OCI-LY3 (cell line): ENCODE data around the gene ZSWIM6.

Experiments used
- H2AFZ ChIP-seq: fragments of 200-600, 300-600 bp; shearing (Covaris generic); 2 replicates; pipeline ENCODE4 v1.6.0; 2014; ENCODE audit warnings: antibody characterized with exemption, low read depth, low read length
- H3K27ac ChIP-seq: fragments of 200-600, 300-600 bp; sonication (generic); 2 replicates; pipeline ENCODE4 v1.5.1; 2014; ENCODE audit warnings: mild to moderate bottlenecking, low read length, moderate library complexity, mixed read lengths
- H3K27me3 ChIP-seq: fragments of 200-600, 300-600 bp; sonication (generic); 2 replicates; pipeline ENCODE4 v1.6.1; 2014; ENCODE audit warnings: low read depth, low read length, mixed read lengths
- H3K36me3 ChIP-seq: fragments of 200-600, 300-600 bp; sonication (generic); replicated peaks from 2 replicates; pipeline ENCODE3; 2014; ENCODE audit warnings: low read depth, low read length, mixed read lengths
- H3K4me1 ChIP-seq: fragments of 300-600, 200-600 bp; sonication (generic); 2 replicates; pipeline ENCODE4 v1.6.1; 2014; ENCODE audit warnings: low read length, mixed read lengths
- H3K4me2 ChIP-seq: fragments of 200-600, 300-600 bp; sonication (generic); 2 replicates; pipeline ENCODE4 v1.6.1; 2014; ENCODE audit warnings: low read length, mixed read lengths
- H3K4me3 ChIP-seq: fragments of 300-600, 200-600 bp; sonication (generic); 2 replicates; pipeline ENCODE4 v1.5.1; 2014; ENCODE audit warnings: antibody characterized with exemption, mild to moderate bottlenecking, low read length, moderate library complexity
- H3K79me2 ChIP-seq: fragments of 300-600, 200-600 bp; shearing (Covaris generic); 2 replicates; pipeline ENCODE4 v1.6.1; 2014; ENCODE audit warnings: mild to moderate bottlenecking, low read length, mixed read lengths
- H3K9ac ChIP-seq: fragments of 300-600, 200-600 bp; shearing (Covaris generic); 2 replicates; pipeline ENCODE4 v1.6.0; 2014; ENCODE audit warnings: mild to moderate bottlenecking, low read length, moderate library complexity
- H3K9me3 ChIP-seq: fragments of 200-600, 300-600 bp; shearing (Covaris generic); 2 replicates; pipeline ENCODE4 v1.6.1; 2014; ENCODE audit warnings: low read length, mixed read lengths; ENCODE audit not compliant: insufficient read depth
- H4K20me1 ChIP-seq: fragments of 200-600, 300-600 bp; sonication (generic); 2 replicates; pipeline ENCODE4 v1.6.1; 2016; ENCODE audit warnings: low read length, mixed read lengths; ENCODE audit not compliant: insufficient read depth
- EZH2phosphoT487 ChIP-seq: fragments of 200-600 bp; shearing (Covaris generic); IDR thresholded peaks from 2 replicates; pipeline ENCODE4 v1.6.1; 2018; ENCODE audit warnings: antibody characterized with exemption, mixed run types, low read depth
- TF ChIP-seq, protein P1 (sequence below): fragments of 200-600, 300-600 bp; sonication (generic); IDR thresholded peaks from 2 replicates; pipeline ENCODE4 v1.5.1; 2014; ENCODE audit warnings: antibody characterized with exemption, low read length, low read depth

ZSWIM6 gene

DNA sequence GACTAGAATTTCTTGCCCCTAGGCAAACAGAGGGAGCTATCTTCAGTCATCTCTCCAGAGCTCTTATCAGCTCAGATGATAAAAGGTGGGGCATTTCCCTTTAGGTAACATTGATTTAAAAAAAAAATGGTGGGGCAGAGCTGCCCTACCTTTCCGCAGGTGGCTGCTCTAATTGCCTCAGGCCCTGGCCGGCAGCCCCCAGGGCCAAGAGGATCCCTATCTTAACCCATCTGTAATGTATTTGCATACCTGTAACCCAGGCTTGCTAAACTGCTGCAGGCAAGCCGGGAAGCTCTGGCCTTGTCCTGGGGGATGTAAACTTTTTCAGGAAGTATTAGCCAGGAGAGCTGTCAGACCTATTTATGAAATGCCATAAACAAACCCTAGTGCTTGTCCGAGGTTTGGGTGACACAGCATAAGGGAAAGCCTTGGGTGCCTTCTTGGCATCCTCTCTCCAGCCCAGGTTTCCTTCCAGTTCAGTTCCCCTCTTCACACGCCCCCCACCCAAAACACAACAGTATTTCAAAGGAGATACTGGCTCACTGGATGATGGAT, 20.9 kb upstream of the ZSWIM6 start:
- Histone ChIP-seq H2AFZ (no peak overlapping the region), H3K4me2 (no peak overlapping the region), H3K79me2 (no peaks in the 10 kb centered on the region), H3K9me3 (no peaks in the 10 kb centered on the region), H3K27me3 (no peaks in the 10 kb centered on the region), H3K4me1 (peaks cover 11% of the 10 kb centered on the region), H4K20me1 (no peaks in the 10 kb centered on the region), H3K4me3 (no peak overlapping the region), H3K27ac (no peak overlapping the region), H3K36me3 (no peaks in the 10 kb centered on the region), H3K9ac (no peak overlapping the region)
- TF ChIP-seq EZH2phosphoT487, result no peak
- TF ChIP-seq, protein P1, sequence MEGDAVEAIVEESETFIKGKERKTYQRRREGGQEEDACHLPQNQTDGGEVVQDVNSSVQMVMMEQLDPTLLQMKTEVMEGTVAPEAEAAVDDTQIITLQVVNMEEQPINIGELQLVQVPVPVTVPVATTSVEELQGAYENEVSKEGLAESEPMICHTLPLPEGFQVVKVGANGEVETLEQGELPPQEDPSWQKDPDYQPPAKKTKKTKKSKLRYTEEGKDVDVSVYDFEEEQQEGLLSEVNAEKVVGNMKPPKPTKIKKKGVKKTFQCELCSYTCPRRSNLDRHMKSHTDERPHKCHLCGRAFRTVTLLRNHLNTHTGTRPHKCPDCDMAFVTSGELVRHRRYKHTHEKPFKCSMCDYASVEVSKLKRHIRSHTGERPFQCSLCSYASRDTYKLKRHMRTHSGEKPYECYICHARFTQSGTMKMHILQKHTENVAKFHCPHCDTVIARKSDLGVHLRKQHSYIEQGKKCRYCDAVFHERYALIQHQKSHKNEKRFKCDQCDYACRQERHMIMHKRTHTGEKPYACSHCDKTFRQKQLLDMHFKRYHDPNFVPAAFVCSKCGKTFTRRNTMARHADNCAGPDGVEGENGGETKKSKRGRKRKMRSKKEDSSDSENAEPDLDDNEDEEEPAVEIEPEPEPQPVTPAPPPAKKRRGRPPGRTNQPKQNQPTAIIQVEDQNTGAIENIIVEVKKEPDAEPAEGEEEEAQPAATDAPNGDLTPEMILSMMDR, result no peak

DNA sequence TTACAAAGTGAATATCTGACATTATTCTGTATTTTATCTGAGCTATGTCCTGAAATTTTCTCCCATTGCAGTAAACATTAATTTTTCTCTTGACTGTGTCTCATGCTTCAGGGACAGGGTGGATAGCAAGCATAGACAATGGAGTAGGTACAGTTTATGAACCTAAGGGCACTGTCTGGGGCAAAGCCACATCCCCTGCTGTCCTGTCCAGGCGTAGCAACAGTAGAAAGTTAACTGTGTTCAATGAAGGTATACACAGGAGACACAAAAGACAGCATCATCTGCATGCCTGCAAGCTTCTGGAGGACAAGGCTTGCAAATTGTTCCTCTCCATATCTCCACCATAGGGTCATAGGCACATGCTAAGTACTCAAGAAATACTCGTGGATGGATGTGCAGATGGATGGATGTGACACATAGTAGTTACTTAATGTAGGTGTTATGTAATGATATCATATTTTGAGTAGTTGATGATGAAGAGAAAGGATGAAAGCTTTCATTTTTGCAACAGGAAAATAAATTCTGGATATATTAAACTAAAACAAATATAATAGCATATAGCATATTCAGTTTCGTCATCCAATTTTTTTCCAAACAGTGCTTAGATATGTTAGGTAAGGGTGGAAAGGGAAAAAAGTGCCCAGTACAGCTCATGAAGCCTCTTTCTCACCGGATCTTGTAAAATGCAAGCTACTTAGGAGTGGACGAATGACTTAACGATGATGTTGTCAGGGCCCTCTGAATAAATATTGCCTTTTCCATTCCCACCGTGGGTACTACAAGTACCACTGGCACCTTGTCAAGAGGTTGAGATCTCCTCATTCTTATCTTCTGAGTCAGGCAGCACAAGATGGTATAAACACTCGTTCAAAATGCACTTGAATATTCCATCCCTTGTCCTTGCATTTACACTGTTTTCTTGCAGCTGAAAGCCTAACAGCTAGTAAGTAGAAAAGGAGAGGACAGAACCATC, 19.9 kb upstream of the ZSWIM6 start:
- no peaks in the 10 kb centered on the region for H4K20me1 ChIP-seq
- H3K4me1 ChIP-seq, result peaks cover 2% of the 10 kb centered on the region; the same call in 1 of the 2 replicates
- H3K79me2 ChIP-seq, result no peaks in the 10 kb centered on the region
- H3K9ac ChIP-seq, result no peak overlapping the region
- no peak overlapping the region for H3K4me3 ChIP-seq
- no peaks in the 10 kb centered on the region for H3K27me3 ChIP-seq
- no peak overlapping the region for H3K27ac ChIP-seq
- H2AFZ ChIP-seq, result no peak overlapping the region
- TF ChIP-seq, protein P1, result no peak
- TF ChIP-seq EZH2phosphoT487, result no peak
- H3K4me2 ChIP-seq, result no peak overlapping the region
- H3K9me3 ChIP-seq, result no peaks in the 10 kb centered on the region
- no peaks in the 10 kb centered on the region for H3K36me3 ChIP-seq

DNA sequence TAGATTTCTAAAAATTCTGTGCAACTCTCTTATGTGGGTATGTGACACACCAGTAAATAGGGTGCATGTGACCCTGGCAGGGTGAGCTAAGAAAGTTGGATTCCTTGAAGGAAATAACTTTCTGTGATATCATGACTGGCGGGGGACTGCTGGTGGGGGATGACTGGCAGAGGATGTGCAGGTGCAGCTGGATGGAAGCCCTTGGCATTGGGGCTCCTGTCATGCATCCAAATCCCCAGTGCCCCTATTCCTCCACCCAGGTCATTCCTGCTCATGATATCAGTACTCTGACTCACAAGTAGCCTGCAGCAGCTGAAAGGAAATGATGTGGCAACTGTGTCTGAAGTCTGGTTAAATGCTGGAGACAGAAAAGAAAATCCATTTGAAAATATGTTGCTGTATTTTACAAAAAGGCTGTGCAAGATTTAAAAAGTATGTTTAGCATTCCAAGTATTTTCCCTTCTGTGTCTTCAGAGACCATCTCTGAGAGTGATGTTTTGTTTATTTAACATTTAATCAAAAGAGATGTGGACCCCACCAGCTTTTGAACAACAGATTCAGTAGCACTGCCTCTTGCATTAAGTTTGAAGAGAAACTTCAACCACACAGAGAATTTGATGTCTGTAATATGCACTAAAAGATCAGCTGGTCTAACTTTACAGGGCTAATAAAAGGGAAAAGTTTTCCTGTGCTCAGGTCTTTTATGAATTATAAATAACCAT, 17.9 kb upstream of the ZSWIM6 start:
- Histone ChIP-seq H3K4me2 (no peak overlapping the region), H3K4me1 (peaks cover 9% of the 10 kb centered on the region), H3K9ac (no peak overlapping the region), H4K20me1 (no peaks in the 10 kb centered on the region), H3K4me3 (no peak overlapping the region), H3K79me2 (no peaks in the 10 kb centered on the region), H3K36me3 (no peaks in the 10 kb centered on the region), H2AFZ (no peak overlapping the region), H3K27me3 (no peaks in the 10 kb centered on the region), H3K27ac (no peak overlapping the region), H3K9me3 (no peaks in the 10 kb centered on the region)
- no peak for TF ChIP-seq EZH2phosphoT487
- TF ChIP-seq, protein P1, result no peak

DNA sequence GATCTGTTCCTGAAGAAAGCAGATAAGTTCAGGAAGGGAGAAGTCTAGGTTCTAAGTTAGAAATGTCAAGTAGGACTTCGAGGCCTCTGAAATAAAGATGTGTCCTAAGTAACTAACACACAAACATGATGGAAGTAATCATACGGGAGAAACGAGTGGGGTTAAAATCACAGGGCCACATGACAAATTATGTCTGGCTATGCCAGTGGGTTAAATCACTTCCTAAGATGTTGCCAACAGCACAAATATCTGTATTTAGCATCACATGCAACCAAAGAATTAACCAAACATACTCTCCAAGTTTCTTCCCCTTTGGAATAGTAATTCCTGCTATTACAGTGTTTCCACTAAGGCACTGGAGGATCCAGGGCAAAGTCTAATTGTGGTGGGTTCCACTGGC, 13.7 kb upstream of the ZSWIM6 start:
- Histone ChIP-seq H3K4me2 (peak overlapping the region; percentile 98), H3K9ac (no peak overlapping the region), H3K79me2 (no peaks in the 10 kb centered on the region), H3K9me3 (no peaks in the 10 kb centered on the region), H3K36me3 (no peaks in the 10 kb centered on the region), H4K20me1 (no peaks in the 10 kb centered on the region), H3K4me1 (peaks cover 38% of the 10 kb centered on the region), H2AFZ (peak overlapping the region; percentile 71; the same call in 1 of the 2 replicates), H3K27ac (no peak overlapping the region), H3K4me3 (no peak overlapping the region), H3K27me3 (no peaks in the 10 kb centered on the region)
- TF ChIP-seq, protein P1, result no peak
- TF ChIP-seq EZH2phosphoT487, result no peak
